SK-N-SH treated with all-trans-retinoic acid at 6 μM for 48 hours (cell line): ENCODE data around the gene GOLGA6L7.

Source experiments
- ATAC-seq: fragments of 200-7000 bp; cut with Tn5 transposase; 3 replicates; pipeline ENCODE4 v1.9.1; 2020; ENCODE audit warnings: mild to moderate bottlenecking, moderate library complexity
- ARNTL ChIP-seq: fragments of 450-650 bp; formaldehyde crosslinking; IDR thresholded peaks from 2 replicates; pipeline ENCODE4 v1.5.0; 2020; ENCODE audit warnings: low read depth, mild to moderate bottlenecking, moderate library complexity, borderline replicate concordance
- CSDC2 ChIP-seq: fragments of 250-450 bp; sonication (Bioruptor Pico); IDR thresholded peaks from 2 replicates; pipeline ENCODE4 v1.5.0; 2020; ENCODE audit warnings: mild to moderate bottlenecking, moderate library complexity
- ESRRG ChIP-seq: fragments of 250-450 bp; sonication (Bioruptor Pico); IDR thresholded peaks from 2 replicates; pipeline ENCODE4 v1.6.1; 2021; ENCODE audit warnings: mild to moderate bottlenecking
- GLIS3 ChIP-seq: fragments of 250-450 bp; sonication (Bioruptor Pico); IDR thresholded peaks from 2 replicates; pipeline ENCODE4 v1.5.0; 2020; ENCODE audit warnings: mild to moderate bottlenecking, moderate library complexity
- ISL1 ChIP-seq: fragments of 250-450 bp; sonication (Bioruptor Pico); IDR thresholded peaks from 2 replicates; pipeline ENCODE4 v2.1.2; 2022; ENCODE audit warnings: mild to moderate bottlenecking, moderate library complexity
- OSR1 ChIP-seq: fragments of 250-450 bp; sonication (Bioruptor Pico); IDR thresholded peaks from 2 replicates; pipeline ENCODE4 v1.8.0; 2022; ENCODE audit warnings: moderate library complexity, mild to moderate bottlenecking, inconsistent platforms
- PATZ1 ChIP-seq: fragments of 250-450 bp; sonication (Bioruptor Pico); IDR thresholded peaks from 2 replicates; pipeline ENCODE4 v1.8.0; 2020; ENCODE audit warnings: mild to moderate bottlenecking, moderate library complexity, borderline replicate concordance
- PPARA ChIP-seq: fragments of 250-450 bp; sonication (Bioruptor Pico); IDR thresholded peaks from 2 replicates; pipeline ENCODE4 v1.5.0; 2020; ENCODE audit warnings: mild to moderate bottlenecking, borderline replicate concordance
- RARB ChIP-seq: fragments of 250-450 bp; sonication (Bioruptor Pico); IDR thresholded peaks from 2 replicates; pipeline ENCODE4 v1.8.0; 2021; ENCODE audit warnings: mild to moderate bottlenecking, moderate library complexity
- SNAI2 ChIP-seq: fragments of 250-450 bp; sonication (Bioruptor Pico); IDR thresholded peaks from 2 replicates; pipeline ENCODE4 v1.5.0; 2020; ENCODE audit warnings: mild to moderate bottlenecking, moderate library complexity
- TOX ChIP-seq: fragments of 250-450 bp; sonication (Bioruptor Pico); IDR thresholded peaks from 2 replicates; pipeline ENCODE4 v1.8.0; 2021; ENCODE audit warnings: mild to moderate bottlenecking, moderate library complexity, borderline replicate concordance
- ZC3H10 ChIP-seq: fragments of 250-450 bp; sonication (Bioruptor Pico); IDR thresholded peaks from 2 replicates; pipeline ENCODE4 v1.5.1; 2021; ENCODE audit warnings: mild to moderate bottlenecking, moderate library complexity
- ZFP3 ChIP-seq: fragments of 250-450 bp; sonication (Bioruptor Pico); IDR thresholded peaks from 2 replicates; pipeline ENCODE4 v1.5.0; 2020; ENCODE audit warnings: mild to moderate bottlenecking, moderate library complexity
- ZFP30 ChIP-seq: fragments of 450-650 bp; formaldehyde crosslinking; IDR thresholded peaks from 2 replicates; pipeline ENCODE4 v1.5.0; 2022; ENCODE audit warnings: mild to moderate bottlenecking, moderate library complexity
- ZNF565 ChIP-seq: fragments of 450-650 bp; formaldehyde crosslinking; conservative IDR thresholded peaks from 2 replicates; pipeline ENCODE4 v1.5.0; 2020; ENCODE audit warnings: low read depth, mild to moderate bottlenecking, moderate library complexity
- ZNF8 ChIP-seq: fragments of 450-650 bp; formaldehyde crosslinking; IDR thresholded peaks from 2 replicates; pipeline ENCODE4 v1.5.0; 2020; ENCODE audit warnings: mild to moderate bottlenecking, moderate library complexity
- TF ChIP-seq, protein P1 (sequence below): fragments of 250-450 bp; sonication (Bioruptor Pico); IDR thresholded peaks from 2 replicates; pipeline ENCODE4 v1.5.1; 2020; ENCODE audit warnings: low read depth, mild to moderate bottlenecking, moderate library complexity
- TF ChIP-seq, protein P2 (sequence below): fragments of 250-450 bp; sonication (Bioruptor Pico); IDR thresholded peaks from 2 replicates; pipeline ENCODE4 v1.8.0; 2021; ENCODE audit warnings: low read depth, mild to moderate bottlenecking, moderate library complexity, borderline replicate concordance
- TF ChIP-seq, protein P3 (sequence below): fragments of 250-450 bp; sonication (Bioruptor Pico); IDR thresholded peaks from 2 replicates; pipeline ENCODE4 v1.5.0; 2020; ENCODE audit warnings: mild to moderate bottlenecking, moderate library complexity
- TF ChIP-seq, protein P4 (sequence below): fragments of 250-450 bp; sonication (Bioruptor Pico); IDR thresholded peaks from 2 replicates; pipeline ENCODE4 v1.5.1; 2021; ENCODE audit warnings: mild to moderate bottlenecking, moderate library complexity

GOLGA6L7 gene

GRCh38 chr15:28889346-28889745, 40.9 kb upstream of the GOLGA6L7 start:
- ATAC-seq, result no peak
- TF ChIP-seq RARB (CRISPR knock-in tag) (no peak), ZNF8 (CRISPR knock-in tag) (no peak), ZNF565 (CRISPR knock-in tag) (no peak), ARNTL (no peak), OSR1 (no peak), ISL1 (CRISPR knock-in tag) (no peak), ZC3H10 (no peak), PPARA (CRISPR knock-in tag) (no peak), PATZ1 (no peak), ZFP3 (CRISPR knock-in tag) (no peak)
- TF ChIP-seq, protein P1, sequence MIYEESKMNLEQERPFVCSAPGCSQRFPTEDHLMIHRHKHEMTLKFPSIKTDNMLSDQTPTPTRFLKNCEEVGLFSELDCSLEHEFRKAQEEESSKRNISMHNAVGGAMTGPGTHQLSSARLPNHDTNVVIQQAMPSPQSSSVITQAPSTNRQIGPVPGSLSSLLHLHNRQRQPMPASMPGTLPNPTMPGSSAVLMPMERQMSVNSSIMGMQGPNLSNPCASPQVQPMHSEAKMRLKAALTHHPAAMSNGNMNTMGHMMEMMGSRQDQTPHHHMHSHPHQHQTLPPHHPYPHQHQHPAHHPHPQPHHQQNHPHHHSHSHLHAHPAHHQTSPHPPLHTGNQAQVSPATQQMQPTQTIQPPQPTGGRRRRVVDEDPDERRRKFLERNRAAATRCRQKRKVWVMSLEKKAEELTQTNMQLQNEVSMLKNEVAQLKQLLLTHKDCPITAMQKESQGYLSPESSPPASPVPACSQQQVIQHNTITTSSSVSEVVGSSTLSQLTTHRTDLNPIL (CRISPR knock-in tag), result no peak

DNA sequence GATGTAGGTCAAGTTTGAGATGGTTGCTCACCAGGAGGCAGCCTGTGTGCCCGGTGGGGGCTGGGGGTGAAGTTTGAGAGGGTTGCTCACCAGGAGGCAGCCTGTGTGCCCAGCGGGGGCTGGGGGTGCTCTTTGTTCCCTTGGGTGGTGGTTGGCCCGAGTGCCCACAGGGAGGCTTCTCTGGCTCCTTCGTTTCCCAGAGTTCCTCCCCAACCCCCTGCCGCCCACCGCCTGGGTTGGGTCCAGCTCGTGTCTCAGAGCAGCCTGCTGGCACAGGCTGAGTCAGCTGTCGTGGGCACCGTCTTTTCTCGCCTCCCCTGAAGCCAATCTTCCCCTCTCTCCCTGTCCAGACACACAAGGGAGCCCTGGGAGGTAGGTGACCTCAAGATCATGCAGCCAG, 40.5 kb upstream of the GOLGA6L7 start:
- TF ChIP-seq ISL1 (CRISPR knock-in tag) (no peak), OSR1 (no peak), ZNF565 (CRISPR knock-in tag) (no peak), PPARA (CRISPR knock-in tag) (no peak), PATZ1 (no peak), ZFP30 (no peak), ZFP3 (CRISPR knock-in tag) (no peak), SNAI2 (CRISPR knock-in tag) (no peak), TOX (no peak), RARB (CRISPR knock-in tag) (no peak), ESRRG (CRISPR knock-in tag) (no peak), GLIS3 (no peak), ZNF8 (CRISPR knock-in tag) (no peak), CSDC2 (no peak)
- TF ChIP-seq, protein P2, sequence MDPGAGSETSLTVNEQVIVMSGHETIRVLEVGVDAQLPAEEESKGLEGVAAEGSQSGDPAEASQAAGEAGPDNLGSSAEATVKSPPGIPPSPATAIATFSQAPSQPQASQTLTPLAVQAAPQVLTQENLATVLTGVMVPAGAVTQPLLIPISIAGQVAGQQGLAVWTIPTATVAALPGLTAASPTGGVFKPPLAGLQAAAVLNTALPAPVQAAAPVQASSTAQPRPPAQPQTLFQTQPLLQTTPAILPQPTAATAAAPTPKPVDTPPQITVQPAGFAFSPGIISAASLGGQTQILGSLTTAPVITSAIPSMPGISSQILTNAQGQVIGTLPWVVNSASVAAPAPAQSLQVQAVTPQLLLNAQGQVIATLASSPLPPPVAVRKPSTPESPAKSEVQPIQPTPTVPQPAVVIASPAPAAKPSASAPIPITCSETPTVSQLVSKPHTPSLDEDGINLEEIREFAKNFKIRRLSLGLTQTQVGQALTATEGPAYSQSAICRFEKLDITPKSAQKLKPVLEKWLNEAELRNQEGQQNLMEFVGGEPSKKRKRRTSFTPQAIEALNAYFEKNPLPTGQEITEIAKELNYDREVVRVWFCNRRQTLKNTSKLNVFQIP, result no peak
- TF ChIP-seq, protein P3, sequence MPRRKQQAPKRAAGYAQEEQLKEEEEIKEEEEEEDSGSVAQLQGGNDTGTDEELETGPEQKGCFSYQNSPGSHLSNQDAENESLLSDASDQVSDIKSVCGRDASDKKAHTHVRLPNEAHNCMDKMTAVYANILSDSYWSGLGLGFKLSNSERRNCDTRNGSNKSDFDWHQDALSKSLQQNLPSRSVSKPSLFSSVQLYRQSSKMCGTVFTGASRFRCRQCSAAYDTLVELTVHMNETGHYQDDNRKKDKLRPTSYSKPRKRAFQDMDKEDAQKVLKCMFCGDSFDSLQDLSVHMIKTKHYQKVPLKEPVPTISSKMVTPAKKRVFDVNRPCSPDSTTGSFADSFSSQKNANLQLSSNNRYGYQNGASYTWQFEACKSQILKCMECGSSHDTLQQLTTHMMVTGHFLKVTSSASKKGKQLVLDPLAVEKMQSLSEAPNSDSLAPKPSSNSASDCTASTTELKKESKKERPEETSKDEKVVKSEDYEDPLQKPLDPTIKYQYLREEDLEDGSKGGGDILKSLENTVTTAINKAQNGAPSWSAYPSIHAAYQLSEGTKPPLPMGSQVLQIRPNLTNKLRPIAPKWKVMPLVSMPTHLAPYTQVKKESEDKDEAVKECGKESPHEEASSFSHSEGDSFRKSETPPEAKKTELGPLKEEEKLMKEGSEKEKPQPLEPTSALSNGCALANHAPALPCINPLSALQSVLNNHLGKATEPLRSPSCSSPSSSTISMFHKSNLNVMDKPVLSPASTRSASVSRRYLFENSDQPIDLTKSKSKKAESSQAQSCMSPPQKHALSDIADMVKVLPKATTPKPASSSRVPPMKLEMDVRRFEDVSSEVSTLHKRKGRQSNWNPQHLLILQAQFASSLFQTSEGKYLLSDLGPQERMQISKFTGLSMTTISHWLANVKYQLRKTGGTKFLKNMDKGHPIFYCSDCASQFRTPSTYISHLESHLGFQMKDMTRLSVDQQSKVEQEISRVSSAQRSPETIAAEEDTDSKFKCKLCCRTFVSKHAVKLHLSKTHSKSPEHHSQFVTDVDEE (CRISPR knock-in tag), result no peak
- TF ChIP-seq, protein P1 (CRISPR knock-in tag), result no peak
- TF ChIP-seq, protein P4, sequence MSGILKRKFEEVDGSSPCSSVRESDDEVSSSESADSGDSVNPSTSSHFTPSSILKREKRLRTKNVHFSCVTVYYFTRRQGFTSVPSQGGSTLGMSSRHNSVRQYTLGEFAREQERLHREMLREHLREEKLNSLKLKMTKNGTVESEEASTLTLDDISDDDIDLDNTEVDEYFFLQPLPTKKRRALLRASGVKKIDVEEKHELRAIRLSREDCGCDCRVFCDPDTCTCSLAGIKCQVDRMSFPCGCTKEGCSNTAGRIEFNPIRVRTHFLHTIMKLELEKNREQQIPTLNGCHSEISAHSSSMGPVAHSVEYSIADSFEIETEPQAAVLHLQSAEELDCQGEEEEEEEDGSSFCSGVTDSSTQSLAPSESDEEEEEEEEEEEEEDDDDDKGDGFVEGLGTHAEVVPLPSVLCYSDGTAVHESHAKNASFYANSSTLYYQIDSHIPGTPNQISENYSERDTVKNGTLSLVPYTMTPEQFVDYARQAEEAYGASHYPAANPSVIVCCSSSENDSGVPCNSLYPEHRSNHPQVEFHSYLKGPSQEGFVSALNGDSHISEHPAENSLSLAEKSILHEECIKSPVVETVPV (CRISPR knock-in tag), result no peak

More for the DNA sequence above, 40.5 kb upstream of the GOLGA6L7 start:
- no peak for ATAC-seq
